H9 (cell line): Measurements from ENCODE around the gene NEURL3. TPM values are rescaled to one million over a fixed set of nuclear protein-coding genes. Genes with fewer than 3 reads are reported as not detected.

Experiments
- DNase-seq: peaks from one replicate; pipeline ENCODE4 v3.0.0-alpha.2; 2017
- H2AFZ ChIP-seq: one replicate; pipeline ENCODE4 v1.6.1; 2013; ENCODE audit warnings: mild to moderate bottlenecking, low read length, control low read depth, moderate library complexity
- H2AK5ac ChIP-seq: 2 replicates; pipeline ENCODE4 v1.6.1; 2013; ENCODE audit warnings: low read length, control low read depth, mixed read lengths; ENCODE audit not compliant: insufficient read length
- H2BK120ac ChIP-seq: one replicate; pipeline ENCODE4 v1.6.1; 2013; ENCODE audit warnings: low read depth, mild to moderate bottlenecking, low read length, control low read depth, inconsistent platforms; ENCODE audit not compliant: poor library complexity, severe bottlenecking
- H2BK12ac ChIP-seq: 2 replicates; pipeline ENCODE4 v1.6.1; 2013; ENCODE audit warnings: low read length, control low read depth, mixed read lengths, low read depth; ENCODE audit not compliant: insufficient read length
- H2BK15ac ChIP-seq: 2 replicates; pipeline ENCODE4 v1.6.1; 2013; ENCODE audit warnings: low read depth, low read length, control low read depth
- H2BK20ac ChIP-seq: one replicate; pipeline ENCODE4 v1.6.1; 2013; ENCODE audit warnings: low read depth, mild to moderate bottlenecking, low read length, control low read depth, inconsistent platforms; ENCODE audit not compliant: poor library complexity, severe bottlenecking
- H2BK5ac ChIP-seq: 2 replicates; pipeline ENCODE4 v1.6.1; 2013; ENCODE audit warnings: low read length, control low read depth, mixed read lengths; ENCODE audit not compliant: insufficient read length
- H3K14ac ChIP-seq: 2 replicates; pipeline ENCODE4 v1.6.1; 2013; ENCODE audit warnings: low read length, control low read depth; ENCODE audit not compliant: insufficient read depth
- H3K18ac ChIP-seq: 2 replicates; pipeline ENCODE4 v1.6.1; 2013; ENCODE audit warnings: low read depth, mild to moderate bottlenecking, mixed read lengths, low read length, control low read depth; ENCODE audit not compliant: insufficient read length
- H3K23ac ChIP-seq: 2 replicates; pipeline ENCODE4 v1.6.1; 2013; ENCODE audit warnings: low read length, control low read depth, mixed read lengths, low read depth; ENCODE audit not compliant: insufficient read length
- H3K23me2 ChIP-seq: 2 replicates; pipeline ENCODE4 v1.6.1; 2013; ENCODE audit warnings: low read depth, mild to moderate bottlenecking, mixed read lengths, low read length, control low read depth; ENCODE audit not compliant: insufficient read length, poor library complexity, severe bottlenecking
- H3K27ac ChIP-seq: 2 replicates; pipeline ENCODE4 v1.5.1; 2013; ENCODE audit warnings: low read length, control low read depth, mixed read lengths, low read depth; ENCODE audit not compliant: insufficient read length
- H3K27me3 ChIP-seq: 2 replicates; pipeline ENCODE4 v1.6.1; 2013; ENCODE audit warnings: low read length, control low read depth, inconsistent platforms; ENCODE audit not compliant: insufficient read depth
- H3K4ac ChIP-seq: 2 replicates; pipeline ENCODE4 v1.6.1; 2013; ENCODE audit warnings: low read depth, mild to moderate bottlenecking, control low read depth, inconsistent platforms, low read length, moderate library complexity
- H3K4me1 ChIP-seq: 2 replicates; pipeline ENCODE4 v1.6.1; 2013; ENCODE audit warnings: low read length, control low read depth, inconsistent platforms; ENCODE audit not compliant: insufficient read depth
- H3K4me2 ChIP-seq: 2 replicates; pipeline ENCODE4 v1.6.1; 2013; ENCODE audit warnings: low read length, control low read depth, mixed read lengths; ENCODE audit not compliant: insufficient read length, insufficient read depth
- H3K56ac ChIP-seq: 2 replicates; pipeline ENCODE4 v1.6.1; 2013; ENCODE audit warnings: low read depth, mild to moderate bottlenecking, mixed read lengths, low read length, control low read depth; ENCODE audit not compliant: insufficient read length
- H3K79me1 ChIP-seq: 2 replicates; pipeline ENCODE4 v1.6.1; 2013; ENCODE audit warnings: low read depth, mild to moderate bottlenecking, moderate library complexity, low read length, control low read depth, inconsistent platforms; ENCODE audit not compliant: insufficient read depth, poor library complexity, severe bottlenecking
- H3K79me2 ChIP-seq: 2 replicates; pipeline ENCODE4 v1.6.1; 2013; ENCODE audit warnings: low read length, control low read depth, inconsistent platforms; ENCODE audit not compliant: insufficient read depth
- H3K9ac ChIP-seq: 2 replicates; pipeline ENCODE4 v1.6.1; 2013; ENCODE audit warnings: low read length, control low read depth, mixed read lengths; ENCODE audit not compliant: insufficient read length; ENCODE audit errors: extremely low read depth
- H3K9me3 ChIP-seq: one replicate; pipeline ENCODE4 v1.6.1; 2013; ENCODE audit warnings: low read depth, low read length, inconsistent platforms; ENCODE audit not compliant: control insufficient read depth
- H3T11ph ChIP-seq: one replicate; pipeline ENCODE4 v1.6.1; 2013; ENCODE audit warnings: mild to moderate bottlenecking, low read length, control low read depth, inconsistent platforms
- H4K20me1 ChIP-seq: one replicate; pipeline ENCODE4 v1.6.1; 2013; ENCODE audit not compliant: control insufficient read depth, insufficient read length, insufficient read depth
- H4K5ac ChIP-seq: 2 replicates; pipeline ENCODE4 v1.6.1; 2013; ENCODE audit warnings: low read depth, mild to moderate bottlenecking, mixed read lengths, low read length, control low read depth; ENCODE audit not compliant: insufficient read length
- H4K8ac ChIP-seq: replicated peaks from 2 replicates; pipeline ENCODE4 v1.6.1; 2013; ENCODE audit warnings: low read length, control low read depth, mixed read lengths, low read depth; ENCODE audit not compliant: insufficient read length
- H4K91ac ChIP-seq: 2 replicates; pipeline ENCODE4 v1.6.1; 2013; ENCODE audit warnings: low read depth, mild to moderate bottlenecking, moderate library complexity, mixed read lengths, low read length, control low read depth; ENCODE audit not compliant: insufficient read length
- H3K27ac Mint-ChIP-seq, 3 experiments: 2 replicates in 2 of 3; 3 replicates in 1 of 3; pipeline ENCODE4 v1.8.0; 2020 to 2021; ENCODE audit warnings: mixed read lengths in 3 of 3, mild to moderate bottlenecking in 1 of 3, moderate library complexity in 1 of 3
- H3K27me3 Mint-ChIP-seq: 2 replicates; pipeline ENCODE4 v1.8.0; 2021; ENCODE audit warnings: low read depth, mild to moderate bottlenecking, moderate library complexity, mixed read lengths
- H3K36me3 Mint-ChIP-seq, 3 experiments: 2 replicates in 2 of 3; 3 replicates in 1 of 3; pipeline ENCODE4 v1.8.0; 2020 to 2021; ENCODE audit warnings: low read depth in 3 of 3, mixed read lengths in 3 of 3; ENCODE audit not compliant: insufficient read depth in 1 of 3
- H3K4me1 Mint-ChIP-seq, 2 experiments: 2 replicates each; pipeline ENCODE4 v1.8.0; 2020; ENCODE audit warnings: mixed read lengths in 2 of 2
- H3K4me3 Mint-ChIP-seq, 2 experiments: 2 replicates in 1 of 2; 3 replicates in 1 of 2; pipeline ENCODE4 v1.8.0; 2020 to 2021; ENCODE audit warnings: mild to moderate bottlenecking in 2 of 2, mixed read lengths in 2 of 2, moderate library complexity in 1 of 2
- H3K9me3 Mint-ChIP-seq, 2 experiments: 2 replicates in 1 of 2; 3 replicates in 1 of 2; pipeline ENCODE4 v1.8.0; 2020; ENCODE audit warnings: mild to moderate bottlenecking in 2 of 2, mixed read lengths in 2 of 2, moderate library complexity in 1 of 2
- CTCF ChIP-seq: fragments of 200-600 bp; sonication (generic); conservative IDR thresholded peaks from 3 replicates; pipeline ENCODE4 v1.8.0; 2021; ENCODE audit warnings: antibody characterized with exemption, mild to moderate bottlenecking
- WGBS: extraction: QIAGEN DNeasy Blood & Tissue Kit; methylation state at CpG from one replicate; pipeline ENCODE4 v1.1.7; 2013; ENCODE audit warnings: missing lambda C conversion rate, low lambda C conversion rate, mixed read lengths; ENCODE audit not compliant: insufficient read length; ENCODE audit errors: extremely low coverage; 5-methylcytosine and 5-hydroxymethylcytosine counted together
- total RNA-seq: library from RNA; stranded (reverse); gene quantifications from 2 replicates; pipeline ENCODE4 v1.2.1, GENCODE V29; 2021

NEURL3 gene
- total RNA-seq, 1 experiment from 2014 or later, result not detected

- no peaks in the 10 kb centered on the region for H3K79me1 ChIP-seq
- TF ChIP-seq CTCF, result no peak
- no peak overlapping the region for H2AK5ac ChIP-seq
- no peak overlapping the region; the same call in 1 of the 2 replicates for H2BK15ac ChIP-seq
- H3K14ac ChIP-seq, result no peak overlapping the region; the same call in 1 of the 2 replicates
- peaks cover 52% of the 10 kb centered on the region for H3K27me3 Mint-ChIP-seq
- H3K4me1 ChIP-seq, result no peaks in the 10 kb centered on the region
- H2BK120ac ChIP-seq, result no peak overlapping the region
- H3K79me2 ChIP-seq, result no peaks in the 10 kb centered on the region
- no peaks in the 10 kb centered on the region for H3K9me3 ChIP-seq
- H3T11ph ChIP-seq, result no peak overlapping the region
- H4K91ac ChIP-seq, result no peak overlapping the region
- no peak overlapping the region for H3K56ac ChIP-seq
- no peaks in the 10 kb centered on the region for H3K9me3 Mint-ChIP-seq
- H4K5ac ChIP-seq, result no peak overlapping the region
- H2BK12ac ChIP-seq, result no peak overlapping the region
- H3K36me3 Mint-ChIP-seq, result no peaks in the 10 kb centered on the region
- no peak overlapping the region for H3K23ac ChIP-seq
- no peak overlapping the region for H3K9ac ChIP-seq
- H3K18ac ChIP-seq, result no peak overlapping the region
- no peak overlapping the region for H3K4me3 Mint-ChIP-seq
- H3K27me3 ChIP-seq, result no peaks in the 10 kb centered on the region
- no peak overlapping the region for H3K27ac ChIP-seq
- H4K8ac ChIP-seq, result no peak overlapping the region
- H3K23me2 ChIP-seq, result peaks cover 2% of the 10 kb centered on the region
- H3K4ac ChIP-seq, result no peak overlapping the region
- H2AFZ ChIP-seq, result no peak overlapping the region
- no peak overlapping the region for H3K27ac Mint-ChIP-seq
- DNase-seq, result no peak
- H3K4me1 Mint-ChIP-seq, result peaks cover 4 to 11% of the 10 kb centered on the region in 2 experiments; a peak in 3 of 4 replicates
- H2BK20ac ChIP-seq, result no peak overlapping the region
- no peaks in the 10 kb centered on the region for H4K20me1 ChIP-seq
- no peak overlapping the region for H3K4me2 ChIP-seq
- no CpG with 5 or more reads among the region's 15 CpGs for WGBS
- H2BK5ac ChIP-seq, result no peak overlapping the region
These were observed 19.5 kb upstream of the NEURL3 start for GRCh38 chr2:96524482-96525210.
